Progenitor cell of endocrine pancreas (in vitro differentiated cells): Measurements from ENCODE around the gene PLA2G2E. TPM values are rescaled to one million over a fixed set of nuclear protein-coding genes. Genes with fewer than 3 reads are reported as not detected.

Experiments used
- DNase-seq: peaks from one replicate; pipeline ENCODE4 v3.0.0; 2021; ENCODE audit warnings: low spot score; ENCODE audit not compliant: unreplicated experiment
- H3K27ac Mint-ChIP-seq: 2 replicates; pipeline ENCODE4 v1.8.0; 2021; ENCODE audit warnings: mild to moderate bottlenecking, moderate library complexity, mixed read lengths
- H3K27me3 Mint-ChIP-seq: 2 replicates; pipeline ENCODE4 v1.8.0; 2021; ENCODE audit warnings: mixed read lengths
- H3K36me3 Mint-ChIP-seq: 2 replicates; pipeline ENCODE4 v1.8.0; 2022; ENCODE audit warnings: mixed read lengths; ENCODE audit not compliant: insufficient read depth
- H3K4me1 Mint-ChIP-seq: 2 replicates; pipeline ENCODE4 v1.8.0; 2021; ENCODE audit warnings: low read depth, mixed read lengths
- H3K4me3 Mint-ChIP-seq: 2 replicates; pipeline ENCODE4 v1.8.0; 2021; ENCODE audit warnings: low read depth, mild to moderate bottlenecking, moderate library complexity, mixed read lengths
- H3K9me3 Mint-ChIP-seq: 2 replicates; pipeline ENCODE4 v1.8.0; 2021; ENCODE audit warnings: low read depth, mixed read lengths
- CTCF ChIP-seq: fragments of 200-600 bp; sonication (generic); IDR thresholded peaks from one replicate; pipeline ENCODE4 v1.5.0; 2021; ENCODE audit warnings: antibody characterized with exemption, mild to moderate bottlenecking; ENCODE audit not compliant: unreplicated experiment
- long read RNA-seq: library from polyadenylated mRNA; unstranded; transcript quantifications from one replicate; pipeline ENCODE4 v2.0.0, GENCODE V29; 2020
- total RNA-seq: library from RNA; stranded (reverse); gene quantifications from 2 replicates; pipeline ENCODE4 v1.2.1, GENCODE V29; 2021

The PLA2G2E gene
- total RNA-seq: not detected in 2 replicates
- long read RNA-seq: 0 reads

GRCh38 chr1:19923137-19923952 lies at the start of gene PLA2G2E:
TSS of gene PLA2G2E (minus strand) at chr1:19923617. CDS start at chr1:19923559, 58 bp downstream.
- no peak for TF ChIP-seq CTCF
- Mint-ChIP-seq H3K4me1 (peaks cover 23% of the 10 kb centered on the region), H3K27me3 (peaks cover 5% of the 10 kb centered on the region), H3K27ac (no peak within 1 kb of the TSS), H3K36me3 (no peaks in the 10 kb centered on the region), H3K9me3 (peaks cover 6% of the 10 kb centered on the region), H3K4me3 (no peak within 1 kb of the TSS)
- DNase-seq: no peak

GRCh38 chr1:19971664-19972063 lies 48.2 kb upstream of the PLA2G2E start:
- no peak for DNase-seq
- Mint-ChIP-seq H3K27me3 (peaks cover 23% of the 10 kb centered on the region), H3K9me3 (peaks cover 2% of the 10 kb centered on the region), H3K27ac (no peak overlapping the region), H3K36me3 (no peaks in the 10 kb centered on the region), H3K4me1 (peaks cover 4% of the 10 kb centered on the region), H3K4me3 (no peak overlapping the region)
- TF ChIP-seq CTCF: no peak

GRCh38 chr1:19969898-19970660 lies 46.7 kb upstream of the PLA2G2E start:
- H3K4me1 Mint-ChIP-seq: peaks cover 2% of the 10 kb centered on the region
- no peak for TF ChIP-seq CTCF
- peaks cover 20% of the 10 kb centered on the region for H3K27me3 Mint-ChIP-seq
- no peak overlapping the region for H3K4me3 Mint-ChIP-seq
- no peaks in the 10 kb centered on the region for H3K36me3 Mint-ChIP-seq
- H3K27ac Mint-ChIP-seq: no peak overlapping the region
- peaks cover 2% of the 10 kb centered on the region for H3K9me3 Mint-ChIP-seq
- no peak for DNase-seq

- no peak overlapping the region for H3K27ac Mint-ChIP-seq
- H3K4me3 Mint-ChIP-seq: no peak overlapping the region
- no peak for DNase-seq
- H3K36me3 Mint-ChIP-seq: no peaks in the 10 kb centered on the region
- no peak for TF ChIP-seq CTCF
- H3K9me3 Mint-ChIP-seq: peaks cover 5% of the 10 kb centered on the region
- H3K4me1 Mint-ChIP-seq: no peaks in the 10 kb centered on the region
- H3K27me3 Mint-ChIP-seq: peaks cover 32% of the 10 kb centered on the region
Measured at GRCh38 chr1:19967808-19968207, 44.4 kb upstream of the PLA2G2E start.

- H3K27me3 Mint-ChIP-seq: peaks cover 25% of the 10 kb centered on the region
- H3K36me3 Mint-ChIP-seq: no peaks in the 10 kb centered on the region
- H3K4me3 Mint-ChIP-seq: no peak overlapping the region
- H3K27ac Mint-ChIP-seq: no peak overlapping the region
- no peaks in the 10 kb centered on the region for H3K4me1 Mint-ChIP-seq
- H3K9me3 Mint-ChIP-seq: peaks cover 3% of the 10 kb centered on the region
- no peak for DNase-seq
- TF ChIP-seq CTCF: no peak
Measured at GRCh38 chr1:19964542-19964941, 41.1 kb upstream of the PLA2G2E start.
